Endothelial cell of umbilical vein (primary cell): Measurements from ENCODE around the gene DIP2C. TPM values are rescaled to one million over a fixed set of nuclear protein-coding genes. Genes with fewer than 3 reads are reported as not detected.

ENCODE experiments used
- BruUV-seq: library from RNA; stranded (reverse); fragments of 400-500 nt; replicated peaks from 2 replicates; lab custom pipeline; 2021; lab: Mats Ljungman, UMichigan
- CTCF ChIA-PET: fragments of 300-600, 350-600 bp; sonication (Branson Sonifier 250); formaldehyde crosslinking; loops from one replicate; lab custom pipeline; 2021; ENCODE audit warnings: antibody characterized with exemption, inconsistent platforms; lab: Charles Lee
- POLR2A ChIA-PET: fragments of 300-600, 350-600 bp; sonication (Branson Sonifier 250); formaldehyde crosslinking; loops from one replicate; lab custom pipeline; 2021; ENCODE audit warnings: antibody characterized with exemption, inconsistent platforms; lab: Charles Lee
- DNase-seq: peaks from one replicate; pipeline ENCODE4 v3.0.0-alpha.2; 2011; ENCODE audit warnings: low read depth, low spot score
- FAIRE-seq: peaks from 2 replicates; lab custom pipeline; 2011; peaks lifted over from hg19 to GRCh38; lab: Jason Lieb, UNC
- H2AFZ ChIP-seq: 2 replicates; pipeline ENCODE4 v1.6.0; 2012; ENCODE audit warnings: low read depth, low read length, control low read depth, inconsistent platforms
- H3K27ac ChIP-seq: 2 replicates; pipeline ENCODE4 v1.5.1; 2011; ENCODE audit warnings: low read depth, mild to moderate bottlenecking, control low read depth, low read length, moderate library complexity; ENCODE audit not compliant: insufficient read depth
- H3K27me3 ChIP-seq, 2 experiments: 2 replicates each; pipeline versions ENCODE4 v1.6.0 to v1.6.1; 2011; ENCODE audit warnings: low read length in 2 of 2, mixed read lengths in 1 of 2; ENCODE audit not compliant: control insufficient read depth in 2 of 2, insufficient read depth in 2 of 2
- H3K36me3 ChIP-seq, 2 experiments: 2 replicates in 1 of 2; 3 replicates in 1 of 2; pipeline ENCODE4 v1.5.1; 2011; ENCODE audit warnings: low read length in 2 of 2, mild to moderate bottlenecking in 1 of 2, moderate library complexity in 1 of 2; ENCODE audit not compliant: control insufficient read depth in 2 of 2, insufficient read depth in 2 of 2; ENCODE audit errors: extremely low read depth in 1 of 2
- H3K4me1 ChIP-seq: 3 replicates; pipeline ENCODE4 v1.5.1; 2011; ENCODE audit warnings: mild to moderate bottlenecking, low read length; ENCODE audit not compliant: control insufficient read depth, insufficient read depth; ENCODE audit errors: extremely low read depth
- H3K4me2 ChIP-seq: 2 replicates; pipeline ENCODE4 v1.6.1; 2011; ENCODE audit warnings: low read length, control low read depth, mixed read lengths; ENCODE audit not compliant: insufficient read depth
- H3K4me3 ChIP-seq, 3 experiments: fragments of 200-600 bp in 1 of 3; sonication (generic), shearing (Covaris generic) in 1 of 3; replicated peaks in 1 of 3; 2 replicates each; pipeline ENCODE4 v1.5.1; 2011 to 2016; ENCODE audit warnings: control low read depth in 3 of 3, low read length in 3 of 3, mild to moderate bottlenecking in 2 of 3, inconsistent platforms in 1 of 3, low read depth in 1 of 3, moderate library complexity in 1 of 3; ENCODE audit not compliant: insufficient read depth in 1 of 3
- H3K79me2 ChIP-seq: 2 replicates; pipeline ENCODE4 v1.6.0; 2012; ENCODE audit warnings: low read length, inconsistent platforms; ENCODE audit not compliant: control insufficient read depth, insufficient read depth
- H3K9ac ChIP-seq: replicated peaks from 2 replicates; pipeline ENCODE3; 2011; ENCODE audit warnings: low read length, control low read depth; ENCODE audit not compliant: insufficient read depth; ENCODE audit errors: extremely low read depth
- H3K9me1 ChIP-seq: replicated peaks from 3 replicates; pipeline ENCODE4 v1.6.0; 2011; ENCODE audit warnings: mild to moderate bottlenecking, low read length; ENCODE audit not compliant: control insufficient read depth, insufficient read depth; ENCODE audit errors: extremely low read depth
- H3K9me3 ChIP-seq: replicated peaks from 2 replicates; pipeline ENCODE4 v1.5.1; 2012; ENCODE audit warnings: low read length, inconsistent platforms; ENCODE audit not compliant: control insufficient read depth, insufficient read depth
- H4K20me1 ChIP-seq: replicated peaks from 2 replicates; pipeline ENCODE3; 2011; ENCODE audit warnings: mild to moderate bottlenecking, low read length; ENCODE audit not compliant: control insufficient read depth, insufficient read depth; ENCODE audit errors: extremely low read depth
- CTCF ChIP-seq, 2 donors: IDR thresholded peaks; 1 replicate in 1 of 2; 2 replicates in 1 of 2; pipeline ENCODE4 v1.5.1; 2011; ENCODE audit warnings: low read length in 2 of 2, mild to moderate bottlenecking in 2 of 2, moderate library complexity in 2 of 2, control low read depth in 1 of 2, inconsistent platforms in 1 of 2, low read depth in 1 of 2; ENCODE audit not compliant: insufficient read depth in 1 of 2; ENCODE audit errors: extremely low read depth in 1 of 2
- EZH2 ChIP-seq: IDR thresholded peaks from 2 replicates; pipeline ENCODE4 v1.6.1; 2012; ENCODE audit warnings: borderline replicate concordance, low read depth, mild to moderate bottlenecking, moderate library complexity, low read length, inconsistent platforms; ENCODE audit not compliant: severe bottlenecking
- FOS ChIP-seq: IDR thresholded peaks from 2 replicates; pipeline ENCODE4 v1.6.1; 2011; ENCODE audit warnings: mild to moderate bottlenecking, low read length, moderate library complexity, borderline replicate concordance; ENCODE audit not compliant: insufficient read depth
- GATA2 ChIP-seq: IDR thresholded peaks from 2 replicates; pipeline ENCODE4 v1.7.0; 2011; ENCODE audit warnings: low read depth, mild to moderate bottlenecking, moderate library complexity, mixed read lengths, low read length; ENCODE audit not compliant: insufficient read length, insufficient read depth
- JUN ChIP-seq: IDR thresholded peaks from 2 replicates; pipeline ENCODE4 v1.6.1; 2011; ENCODE audit warnings: borderline replicate concordance, low read depth; ENCODE audit not compliant: insufficient read length, insufficient read depth
- MAX ChIP-seq: IDR thresholded peaks from 2 replicates; pipeline ENCODE4 v1.6.1; 2011; ENCODE audit not compliant: insufficient read depth, insufficient read length
- MYC ChIP-seq: IDR thresholded peaks from one replicate; pipeline ENCODE4 v1.6.1; 2011; ENCODE audit warnings: mild to moderate bottlenecking, low read depth, low read length
- POLR2A ChIP-seq: IDR thresholded peaks from 2 replicates; pipeline ENCODE4 v1.6.1; 2012; ENCODE audit warnings: low read depth, mild to moderate bottlenecking, control low read depth, low read length
- POLR2AphosphoS5 ChIP-seq: IDR thresholded peaks from 2 replicates; pipeline ENCODE4 v1.6.1; 2012; ENCODE audit warnings: low read depth, mild to moderate bottlenecking, control low read depth, low read length, moderate library complexity; ENCODE audit not compliant: insufficient read depth
- dilution Hi-C: fragments of 300-500 bp; cut with MboI; formaldehyde crosslinking; loops from one replicate; pipeline ENCODE4 v1.15.0; 2019; ENCODE audit warnings: low sequenced_read_pairs; ENCODE audit not compliant: extremely low pct_ligation_motif_present
- intact Hi-C: fragments of 100-400 bp; cut with micrococcal nuclease; formaldehyde crosslinking; loops from one replicate; pipeline ENCODE4 v1.10.0; 2022
- polyA plus RNA-seq, 4 experiments: library from polyadenylated mRNA; depleted of rRNA in 3 of 4; stranded (reverse) in 3 of 4; unstranded in 1 of 4; fragments of >200 nt; gene quantifications; 2 replicates each; pipeline versions ENCODE4 v1.2.1 to v1.2.3, GENCODE V29; 2011 to 2012; ENCODE audit warnings: missing spikeins in 1 of 4
- total RNA-seq: library from RNA; stranded (reverse); gene quantifications from 2 replicates; pipeline ENCODE4 v1.2.3, GENCODE V29; 2021

The DIP2C gene
- total and polyA plus RNA-seq, 2 donors (not counting 3 experiments of a cell fraction or from before 2014, with no cell fraction given) = 3.6 to 10.7 TPM

GRCh38 chr10:384538-385305 lies 304.7 kb downstream of the DIP2C start:
- Histone ChIP-seq H3K27ac (no peak overlapping the region), H3K27me3 (no peaks in the 10 kb centered on the region), H3K4me1 (no peaks in the 10 kb centered on the region), H3K36me3 (no peaks in the 10 kb centered on the region), H4K20me1 (no peaks in the 10 kb centered on the region), H3K4me3 (no peak overlapping the region), H3K9me1 (no peaks in the 10 kb centered on the region), H3K9me3 (no peaks in the 10 kb centered on the region), H2AFZ (no peak overlapping the region), H3K4me2 (no peak overlapping the region), H3K9ac (no peak overlapping the region), H3K79me2 (no peaks in the 10 kb centered on the region)
- FAIRE-seq (no peak), DNase-seq (no peak)
- ChIA-PET CTCF (interaction anchor here (2.2 kb wide), 1 partner anchor 9 kb away, joined by 6 read pairs; no protein-coding TSS in a partner anchor), POLR2A (interaction anchor here (0.9 kb wide), 1 partner anchor 203 kb away, joined by 5 read pairs; no protein-coding TSS in a partner anchor)
- BruUV-seq = no TSS peak
- TF ChIP-seq POLR2AphosphoS5 = no peak
- no peak for TF ChIP-seq FOS
- TF ChIP-seq POLR2A = no peak
- TF ChIP-seq GATA2 = no peak
- no peak for TF ChIP-seq EZH2
- TF ChIP-seq JUN = no peak
- TF ChIP-seq MYC = no peak
- TF ChIP-seq CTCF (IDR thresholded peaks at IDR 0.05; ENCODE audit: extremely low read depth in 1 of 2, insufficient read depth in 1 of 2, low read depth in 1 of 2, low read length in 2 of 2) = no peak
- TF ChIP-seq MAX = no peak
- dilution Hi-C loops (no loop called here), intact Hi-C loops (no loop called here)
